ENCODE data around the gene CLMN.
"Not testable (repeated sequence)": the region's sequence is repeated elsewhere in the genome, so short reads cannot be mapped to it uniquely, and the experiment has no call there.

The CLMN gene

DNA sequence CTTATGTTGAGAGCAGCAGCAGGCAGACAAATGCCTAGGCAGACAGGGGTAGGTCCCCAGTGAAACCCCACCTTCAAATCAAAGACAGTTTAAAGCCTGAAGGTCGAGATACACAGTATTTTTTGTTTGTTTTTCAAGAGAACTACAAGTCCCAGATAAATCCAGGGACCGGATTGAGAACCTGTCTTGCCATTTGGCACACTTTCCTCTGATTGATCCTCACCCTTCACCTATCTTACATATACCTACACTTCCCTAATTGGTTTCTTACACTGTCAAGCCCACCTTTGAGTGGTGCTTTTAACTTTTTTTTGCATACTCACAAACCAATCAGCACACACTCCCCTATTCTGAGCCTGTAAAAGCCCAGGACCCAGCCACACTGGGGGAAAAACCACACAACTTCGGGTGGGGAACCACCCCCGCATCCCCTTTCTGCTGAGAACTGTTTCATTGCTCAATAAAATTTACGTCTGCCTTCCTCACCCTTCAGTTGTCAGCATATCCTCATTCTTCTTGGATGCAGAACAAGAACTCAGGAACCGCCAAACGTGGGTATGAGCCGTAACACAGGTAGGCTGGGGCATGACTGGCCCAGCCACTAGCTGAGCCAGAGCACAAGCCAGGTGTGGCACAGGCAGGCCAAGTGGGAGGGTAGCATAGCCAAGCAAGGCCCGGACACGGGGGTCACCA is 173.5 kb downstream of the CLMN start:
- Histone ChIP-seq H3K27ac (ENCODE audit: low read depth, low read length) (no peak overlapping the region), H3K4me1 (ENCODE audit: control insufficient read depth, insufficient read depth, low read length, unreplicated experiment) (peaks cover 20% of the 10 kb centered on the region), H3K27me3 (ENCODE audit: insufficient read depth, low read length) (no peaks in the 10 kb centered on the region), H3K36me3 (ENCODE audit: insufficient read depth, low read length) (no peaks in the 10 kb centered on the region), H3K4me3 (ENCODE audit: low read depth, low read length) (no peak overlapping the region), H3K79me2 (ENCODE audit: control insufficient read depth, insufficient read depth, low read length, unreplicated experiment) (peaks cover 95% of the 10 kb centered on the region), H2AFZ (ENCODE audit: low read length, unreplicated experiment) (no peak overlapping the region)

DNA sequence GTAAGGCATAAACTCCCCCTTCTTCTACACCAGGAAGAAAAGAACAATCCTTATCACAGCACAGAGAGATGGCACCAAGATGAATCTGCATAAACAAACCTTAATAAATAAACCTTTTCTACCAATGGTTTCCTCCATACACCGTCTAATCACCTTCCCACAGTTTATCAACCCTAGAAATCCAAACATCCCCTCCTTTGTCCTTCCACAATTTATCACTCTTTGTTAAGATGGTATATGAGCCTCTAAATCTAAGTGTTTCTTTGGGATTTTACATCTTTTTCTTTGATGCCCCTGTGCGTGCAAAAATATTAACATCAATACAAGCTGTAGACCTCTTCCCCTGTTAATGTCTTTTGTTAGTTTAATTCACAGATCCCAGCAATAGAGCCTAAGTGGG is 174.9 kb downstream of the CLMN start:
- no peaks in the 10 kb centered on the region for H3K36me3 ChIP-seq (ENCODE audit: insufficient read depth, low read length)
- peaks cover 91% of the 10 kb centered on the region for H3K79me2 ChIP-seq (ENCODE audit: control insufficient read depth, insufficient read depth, low read length, unreplicated experiment)
- no peaks in the 10 kb centered on the region for H3K27me3 ChIP-seq (ENCODE audit: insufficient read depth, low read length)
- H3K4me3 ChIP-seq (ENCODE audit: low read depth, low read length): no peak overlapping the region
- H2AFZ ChIP-seq (ENCODE audit: low read length, unreplicated experiment): no peak overlapping the region
- H3K4me1 ChIP-seq (ENCODE audit: control insufficient read depth, insufficient read depth, low read length, unreplicated experiment): peaks cover 31% of the 10 kb centered on the region
- no peak overlapping the region for H3K27ac ChIP-seq (ENCODE audit: low read depth, low read length)

DNA sequence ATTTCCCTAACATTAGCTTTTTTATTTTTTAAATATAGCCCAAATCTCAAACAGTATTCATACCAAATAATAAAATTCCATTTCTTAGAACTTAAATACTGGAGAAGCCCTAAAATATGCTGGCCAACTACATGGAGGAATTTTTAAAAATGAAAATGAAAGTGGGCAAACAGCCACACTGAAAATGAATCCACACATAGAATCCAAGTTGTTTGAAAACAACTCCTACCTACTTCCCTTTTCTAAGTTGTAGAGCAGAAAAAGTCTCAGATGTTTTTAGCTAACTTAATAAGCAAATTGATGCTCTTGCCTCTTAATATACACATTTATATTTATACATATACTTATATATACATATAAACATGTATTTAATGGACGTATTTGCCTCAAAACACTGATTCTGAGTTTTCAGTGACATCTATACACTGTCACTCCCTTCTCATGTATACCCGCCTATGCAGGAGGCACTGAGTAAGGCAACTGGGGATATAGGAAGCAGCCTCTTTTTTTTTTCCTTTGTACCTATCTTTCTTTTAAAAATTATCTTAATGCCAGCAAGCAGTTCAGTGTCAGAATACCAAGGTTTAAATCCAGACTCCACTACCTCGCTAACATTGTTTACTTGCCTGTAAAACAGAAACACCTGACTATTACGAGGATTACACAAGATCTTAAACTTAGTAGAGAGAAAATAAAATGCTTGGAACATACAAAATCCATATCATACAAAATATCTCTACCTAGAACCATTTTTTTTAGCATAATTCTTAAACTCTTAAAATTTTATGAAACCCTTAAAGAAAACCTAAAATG is 175.7 kb downstream of the CLMN start:
- Histone ChIP-seq H3K4me1 (ENCODE audit: control insufficient read depth, insufficient read depth, low read length, unreplicated experiment) (peaks cover 36% of the 10 kb centered on the region), H3K27me3 (ENCODE audit: insufficient read depth, low read length) (no peaks in the 10 kb centered on the region), H2AFZ (ENCODE audit: low read length, unreplicated experiment) (no peak overlapping the region), H3K79me2 (ENCODE audit: control insufficient read depth, insufficient read depth, low read length, unreplicated experiment) (peaks cover 91% of the 10 kb centered on the region), H3K36me3 (ENCODE audit: insufficient read depth, low read length) (no peaks in the 10 kb centered on the region), H3K4me3 (ENCODE audit: low read depth, low read length) (peak overlapping the region; percentile 14), H3K27ac (ENCODE audit: low read depth, low read length) (peak overlapping the region; percentile 17; the same call in 1 of the 2 replicates)

DNA sequence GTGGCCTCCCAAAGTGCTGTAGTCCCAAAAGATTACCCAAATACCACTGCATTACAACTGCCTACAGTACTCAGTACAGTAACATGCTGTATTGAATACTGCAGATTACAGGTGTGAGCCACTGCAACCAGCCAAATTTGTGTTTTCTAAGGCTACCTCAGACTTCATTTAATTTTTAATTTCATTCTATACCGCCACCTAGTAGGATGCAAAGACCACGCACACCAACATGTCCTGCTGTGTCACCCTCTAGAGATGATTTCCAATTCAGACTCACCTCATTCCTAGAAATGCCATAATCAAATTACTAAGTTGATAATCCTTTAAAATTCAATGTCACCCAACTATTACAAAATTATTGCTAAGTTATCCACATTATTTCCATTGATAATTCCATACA is 177.5 kb downstream of the CLMN start:
- Histone ChIP-seq H3K36me3 (ENCODE audit: insufficient read depth, low read length) (no peaks in the 10 kb centered on the region), H2AFZ (ENCODE audit: low read length, unreplicated experiment) (no peak overlapping the region), H3K4me3 (ENCODE audit: low read depth, low read length) (no peak overlapping the region), H3K79me2 (ENCODE audit: control insufficient read depth, insufficient read depth, low read length, unreplicated experiment) (peaks cover 84% of the 10 kb centered on the region), H3K27me3 (ENCODE audit: insufficient read depth, low read length) (no peaks in the 10 kb centered on the region), H3K4me1 (ENCODE audit: control insufficient read depth, insufficient read depth, low read length, unreplicated experiment) (peaks cover 38% of the 10 kb centered on the region), H3K27ac (ENCODE audit: low read depth, low read length) (no peak overlapping the region)

DNA sequence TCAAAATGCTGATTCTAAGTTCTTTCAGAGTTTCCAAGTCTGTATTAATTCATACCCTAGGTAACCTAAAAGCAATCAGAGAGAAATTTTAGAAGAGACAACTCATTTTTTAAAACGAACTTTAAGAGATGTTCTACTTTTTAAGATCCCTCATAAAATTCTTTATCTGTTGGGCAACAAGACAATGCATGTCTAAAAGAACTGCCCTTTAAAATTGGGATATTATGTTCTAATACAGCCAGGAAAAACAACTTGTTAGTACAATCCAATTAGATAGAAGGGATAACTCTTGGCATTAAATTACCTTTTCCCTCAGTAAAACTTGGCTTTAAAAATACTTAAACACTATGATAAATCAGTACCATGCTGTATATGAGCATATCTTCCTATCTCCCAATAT is 178.0 kb downstream of the CLMN start:
- Histone ChIP-seq H2AFZ (ENCODE audit: low read length, unreplicated experiment) (no peak overlapping the region), H3K4me1 (ENCODE audit: control insufficient read depth, insufficient read depth, low read length, unreplicated experiment) (peaks cover 38% of the 10 kb centered on the region), H3K27ac (ENCODE audit: low read depth, low read length) (no peak overlapping the region), H3K27me3 (ENCODE audit: insufficient read depth, low read length) (no peaks in the 10 kb centered on the region), H3K4me3 (ENCODE audit: low read depth, low read length) (no peak overlapping the region), H3K36me3 (ENCODE audit: insufficient read depth, low read length) (no peaks in the 10 kb centered on the region), H3K79me2 (ENCODE audit: control insufficient read depth, insufficient read depth, low read length, unreplicated experiment) (peaks cover 83% of the 10 kb centered on the region)

DNA sequence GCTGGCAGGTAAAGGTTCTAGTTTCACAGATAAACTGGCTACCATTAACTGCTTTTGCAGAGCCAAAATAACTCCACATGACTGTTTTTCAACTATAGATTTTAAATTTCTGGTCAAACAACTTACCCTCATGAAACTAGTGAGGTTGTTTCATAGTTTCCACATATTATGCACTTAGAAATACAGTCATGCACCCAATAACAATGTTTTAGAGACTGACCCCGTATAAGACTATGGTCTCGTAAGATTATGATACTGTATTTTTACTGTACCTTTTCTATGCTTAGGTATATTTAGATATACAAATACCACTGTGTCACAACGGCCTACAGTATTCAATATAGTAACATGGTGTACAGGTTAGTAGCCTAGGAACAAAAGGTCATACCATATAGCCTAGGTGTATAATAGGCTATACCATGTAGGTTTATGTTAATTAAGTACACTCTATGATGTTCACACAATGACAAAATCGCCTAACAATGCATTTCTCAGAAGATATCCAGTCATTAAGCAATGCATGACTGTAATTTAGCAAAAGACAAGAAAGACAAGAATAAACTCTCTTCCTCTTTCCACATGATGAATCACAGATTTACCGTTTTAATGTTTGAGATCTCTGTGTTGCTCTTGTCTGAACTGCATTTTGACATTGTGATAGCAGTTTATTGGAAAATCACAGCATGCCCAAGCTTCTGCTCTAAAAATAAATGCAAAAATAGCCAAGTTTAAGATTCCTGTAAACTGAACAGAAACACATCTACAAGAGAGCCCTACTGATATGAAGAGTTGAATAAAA is 179.4 kb downstream of the CLMN start:
- Histone ChIP-seq H3K36me3 (ENCODE audit: insufficient read depth, low read length) (no peaks in the 10 kb centered on the region), H3K27me3 (ENCODE audit: insufficient read depth, low read length) (no peaks in the 10 kb centered on the region), H3K79me2 (ENCODE audit: control insufficient read depth, insufficient read depth, low read length, unreplicated experiment) (peaks cover 86% of the 10 kb centered on the region), H3K27ac (ENCODE audit: low read depth, low read length) (peak overlapping the region; percentile 13), H3K4me3 (ENCODE audit: low read depth, low read length) (no peak overlapping the region), H2AFZ (ENCODE audit: low read length, unreplicated experiment) (no peak overlapping the region), H3K4me1 (ENCODE audit: control insufficient read depth, insufficient read depth, low read length, unreplicated experiment) (peaks cover 38% of the 10 kb centered on the region)

DNA sequence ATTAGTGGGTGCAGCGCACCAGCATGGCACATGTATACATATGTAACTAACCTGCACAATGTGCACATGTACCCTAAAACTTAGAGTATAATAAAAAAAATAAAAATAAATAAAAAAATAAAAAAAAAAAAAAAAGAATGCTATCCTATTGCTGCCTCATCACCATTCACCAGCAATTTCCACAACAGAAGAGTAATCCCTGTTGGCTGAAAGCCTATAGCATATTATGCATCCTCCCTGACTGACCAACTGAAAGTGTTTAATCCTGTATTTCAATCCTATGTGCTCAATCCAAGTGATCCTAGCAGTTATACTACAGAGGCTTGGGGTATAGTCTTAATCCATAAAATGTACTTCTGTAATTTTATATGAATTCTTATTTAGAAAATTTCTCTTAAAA is 180.8 kb downstream of the CLMN start:
- H3K36me3 ChIP-seq (ENCODE audit: insufficient read depth, low read length): no peaks in the 10 kb centered on the region
- no peak overlapping the region for H3K4me3 ChIP-seq (ENCODE audit: low read depth, low read length)
- peaks cover 83% of the 10 kb centered on the region for H3K79me2 ChIP-seq (ENCODE audit: control insufficient read depth, insufficient read depth, low read length, unreplicated experiment)
- peaks cover 45% of the 10 kb centered on the region for H3K4me1 ChIP-seq (ENCODE audit: control insufficient read depth, insufficient read depth, low read length, unreplicated experiment)
- H3K27ac ChIP-seq (ENCODE audit: low read depth, low read length): no peak overlapping the region
- H2AFZ ChIP-seq (ENCODE audit: low read length, unreplicated experiment): no peak overlapping the region
- no peaks in the 10 kb centered on the region for H3K27me3 ChIP-seq (ENCODE audit: insufficient read depth, low read length)

DNA sequence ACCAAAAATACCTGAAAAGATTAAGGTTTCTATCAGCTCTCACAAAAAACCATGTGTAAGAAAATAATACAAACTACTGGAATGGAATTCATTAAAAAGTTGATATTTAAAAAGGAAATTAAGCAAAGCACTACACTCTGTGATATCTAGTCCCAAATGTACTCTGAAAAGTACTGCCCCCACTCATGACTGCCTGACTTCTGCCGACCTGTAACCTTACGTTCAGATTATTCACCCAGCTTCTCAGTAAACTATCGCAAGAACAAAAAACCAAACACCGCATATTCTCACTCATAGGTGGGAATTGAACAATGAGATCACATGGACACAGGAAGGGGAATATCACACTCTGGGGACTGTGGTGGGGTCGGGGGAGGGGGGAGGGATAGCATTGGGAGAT is 181.3 kb downstream of the CLMN start:
- not testable (repeated sequence) for H3K27me3 ChIP-seq (ENCODE audit: insufficient read depth, low read length); H3K36me3 ChIP-seq (ENCODE audit: insufficient read depth, low read length); H3K27ac ChIP-seq (ENCODE audit: low read depth, low read length); H3K4me3 ChIP-seq (ENCODE audit: low read depth, low read length); H2AFZ ChIP-seq (ENCODE audit: low read length, unreplicated experiment)
- peaks cover 42% of the 10 kb centered on the region for H3K4me1 ChIP-seq (ENCODE audit: control insufficient read depth, insufficient read depth, low read length, unreplicated experiment)
- peaks cover 79% of the 10 kb centered on the region for H3K79me2 ChIP-seq (ENCODE audit: control insufficient read depth, insufficient read depth, low read length, unreplicated experiment)

DNA sequence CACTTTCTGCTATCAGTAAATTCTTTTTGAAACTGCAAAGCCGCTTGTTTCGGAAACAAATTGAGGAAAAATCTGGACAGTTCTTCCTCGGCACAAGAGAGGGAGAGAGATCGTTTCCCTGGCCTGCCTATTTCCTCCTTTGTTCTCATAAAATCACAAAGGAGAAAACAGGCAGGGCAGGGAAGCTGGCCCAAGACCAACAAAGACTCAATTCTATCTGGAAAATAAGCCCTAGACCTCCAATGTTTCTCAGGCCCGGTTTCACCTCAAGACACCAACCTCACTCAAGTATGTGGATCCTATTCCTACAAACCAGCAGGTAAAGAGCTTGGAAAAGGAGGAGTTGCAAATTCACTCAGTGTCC is 181.9 kb downstream of the CLMN start:
- H3K27ac ChIP-seq (ENCODE audit: low read depth, low read length): no peak overlapping the region
- H3K79me2 ChIP-seq (ENCODE audit: control insufficient read depth, insufficient read depth, low read length, unreplicated experiment): peaks cover 73% of the 10 kb centered on the region

DNA sequence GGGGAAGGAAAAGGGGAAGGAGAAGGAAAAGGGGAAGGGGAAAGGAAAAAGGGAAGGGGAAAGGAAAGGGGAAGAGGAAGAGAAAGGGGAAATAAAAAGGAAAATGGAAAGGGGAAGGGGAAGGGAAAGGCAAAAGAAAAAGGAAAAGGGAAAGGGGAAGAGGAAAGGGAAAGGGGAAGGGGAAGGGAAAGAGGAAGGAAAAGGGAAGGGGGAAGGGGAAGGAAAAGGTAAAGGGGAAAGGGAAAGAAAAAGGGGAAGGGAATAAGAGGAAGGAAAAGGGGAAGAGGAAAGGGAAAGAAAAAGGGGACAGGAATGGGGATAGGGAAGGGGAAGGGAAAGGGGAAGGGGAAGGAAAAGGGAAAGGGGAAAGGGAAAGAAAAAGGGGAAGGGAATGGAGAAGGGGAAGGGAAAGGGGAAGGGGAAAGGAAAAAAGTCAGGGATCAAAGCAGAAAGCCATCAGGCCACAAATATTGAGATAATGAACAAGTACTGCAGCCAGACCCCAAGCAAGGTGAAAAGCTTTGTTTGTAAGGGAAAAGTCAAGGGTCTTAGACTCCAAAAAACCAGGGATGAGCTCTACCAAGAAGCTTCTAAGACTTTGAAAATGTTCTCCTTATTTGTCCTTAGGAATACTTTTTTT is 182.4 kb downstream of the CLMN start:
- Histone ChIP-seq H3K27me3 (ENCODE audit: insufficient read depth, low read length) (no peaks in the 10 kb centered on the region), H2AFZ (ENCODE audit: low read length, unreplicated experiment) (no peak overlapping the region), H3K27ac (ENCODE audit: low read depth, low read length) (no peak overlapping the region), H3K4me1 (ENCODE audit: control insufficient read depth, insufficient read depth, low read length, unreplicated experiment) (peaks cover 35% of the 10 kb centered on the region), H3K36me3 (ENCODE audit: insufficient read depth, low read length) (no peaks in the 10 kb centered on the region; the same call in 1 of the 2 replicates), H3K4me3 (ENCODE audit: low read depth, low read length) (no peak overlapping the region), H3K79me2 (ENCODE audit: control insufficient read depth, insufficient read depth, low read length, unreplicated experiment) (peaks cover 68% of the 10 kb centered on the region)

More for the DNA sequence above, 181.9 kb downstream of the CLMN start:
- H2AFZ ChIP-seq (ENCODE audit: low read length, unreplicated experiment): no peak overlapping the region
- no peaks in the 10 kb centered on the region for H3K27me3 ChIP-seq (ENCODE audit: insufficient read depth, low read length)
- no peaks in the 10 kb centered on the region; the same call in 1 of the 2 replicates for H3K36me3 ChIP-seq (ENCODE audit: insufficient read depth, low read length)
- peaks cover 38% of the 10 kb centered on the region for H3K4me1 ChIP-seq (ENCODE audit: control insufficient read depth, insufficient read depth, low read length, unreplicated experiment)
- H3K4me3 ChIP-seq (ENCODE audit: low read depth, low read length): no peak overlapping the region
